HG03469 (cell line): ENCODE data around the gene CD2AP.
"Not testable (repeated sequence)": the region's sequence is repeated elsewhere in the genome, so short reads cannot be mapped to it uniquely, and the experiment has no call there.

Experiments used
- ATAC-seq: cut with Tn5 transposase; IDR thresholded peaks from one replicate; pipeline ENCODE4 v1.9.1; 2021; ENCODE audit warnings: mild to moderate bottlenecking, moderate library complexity, moderate number of reproducible peaks; ENCODE audit not compliant: unreplicated experiment

The CD2AP gene

GRCh38 chr6:47495954-47496545 is 18.5 kb downstream of the CD2AP start:
- no peak for ATAC-seq

GRCh38 chr6:47496935-47497579 is 19.5 kb downstream of the CD2AP start:
- no peak for ATAC-seq

- no peak for ATAC-seq
Measured at GRCh38 chr6:47502920-47503319, 25.3 kb downstream of the CD2AP start.

GRCh38 chr6:47509937-47510336 is 32.3 kb downstream of the CD2AP start:
- ATAC-seq: no peak

GRCh38 chr6:47512872-47513271 is 35.3 kb downstream of the CD2AP start:
- no peak for ATAC-seq

GRCh38 chr6:47519279-47519678 is 41.7 kb downstream of the CD2AP start:
- ATAC-seq: no peak

- no peak for ATAC-seq
Measured at GRCh38 chr6:47520282-47520681, 42.7 kb downstream of the CD2AP start.

- no peak for ATAC-seq
Measured at GRCh38 chr6:47521961-47522360, 44.4 kb downstream of the CD2AP start.

- no peak for ATAC-seq
Measured at GRCh38 chr6:47524136-47524845, 46.7 kb downstream of the CD2AP start.

GRCh38 chr6:47525330-47526057 is 47.9 kb downstream of the CD2AP start:
- ATAC-seq: no peak

- no peak for ATAC-seq
Measured at GRCh38 chr6:47527274-47527673, 49.7 kb downstream of the CD2AP start.

GRCh38 chr6:47529734-47530133 is 52.1 kb downstream of the CD2AP start:
- ATAC-seq: no peak

- no peak for ATAC-seq
Measured at GRCh38 chr6:47532981-47533585, 55.5 kb downstream of the CD2AP start.

GRCh38 chr6:47534063-47534462 is 56.5 kb downstream of the CD2AP start:
- no peak for ATAC-seq

- ATAC-seq: no peak
Measured at GRCh38 chr6:47535316-47536225, 58.0 kb downstream of the CD2AP start.

- ATAC-seq: peak; percentile 39
Measured at GRCh38 chr6:47536816-47537401, 59.3 kb downstream of the CD2AP start.

GRCh38 chr6:47545223-47545622 is 67.6 kb downstream of the CD2AP start:
- no peak for ATAC-seq

- no peak for ATAC-seq
Measured at GRCh38 chr6:47551670-47552069, 74.1 kb downstream of the CD2AP start.

GRCh38 chr6:47552319-47552718 is 74.7 kb downstream of the CD2AP start:
- ATAC-seq: no peak

GRCh38 chr6:47553243-47553642 is 75.7 kb downstream of the CD2AP start:
- ATAC-seq: not testable (repeated sequence)
